Smooth muscle cell (in vitro differentiated cells): ENCODE measurements around the gene CNN2. TPM values are rescaled to one million over a fixed set of nuclear protein-coding genes. Genes with fewer than 3 reads are reported as not detected.

Source experiments
- DNase-seq: peaks from one replicate; lab custom pipeline; 2025; ENCODE audit not compliant: unreplicated experiment; lab: John Stamatoyannopoulos, UW
- H2AFZ ChIP-seq: fragments of 200-600 bp; sonication (generic); 2 replicates; pipeline ENCODE4 v1.6.0; 2016; ENCODE audit warnings: antibody characterized with exemption, low read depth, mild to moderate bottlenecking
- H3F3A ChIP-seq: fragments of 200-600 bp; sonication (generic); 2 replicates; pipeline ENCODE4 v1.6.0; 2017; ENCODE audit warnings: antibody characterized with exemption, low read depth
- H3K27ac ChIP-seq: fragments of 200-600 bp; sonication (generic); 2 replicates; pipeline ENCODE4 v1.5.1; 2016; ENCODE audit warnings: low read depth, mild to moderate bottlenecking
- H3K27me3 ChIP-seq: fragments of 200-600 bp; sonication (generic); 2 replicates; pipeline ENCODE4 v1.6.1; 2016; ENCODE audit warnings: low read depth, mild to moderate bottlenecking
- H3K36me3 ChIP-seq: fragments of 200-600 bp; sonication (generic); 2 replicates; pipeline ENCODE4 v1.5.1; 2016; ENCODE audit warnings: low read depth
- H3K4me1 ChIP-seq: fragments of 200-600 bp; sonication (generic); 2 replicates; pipeline ENCODE4 v1.5.1; 2016; ENCODE audit warnings: low read depth
- H3K4me2 ChIP-seq: fragments of 200-600 bp; sonication (generic); 2 replicates; pipeline ENCODE4 v1.6.0; 2016; ENCODE audit warnings: mild to moderate bottlenecking
- H3K4me3 ChIP-seq: fragments of 200-600 bp; sonication (generic); 2 replicates; pipeline ENCODE4 v1.5.1; 2016; ENCODE audit warnings: mild to moderate bottlenecking
- H3K79me2 ChIP-seq: fragments of 200-600 bp; sonication (generic); 2 replicates; pipeline ENCODE4 v1.6.0; 2016; ENCODE audit warnings: low read depth, mild to moderate bottlenecking
- H3K9ac ChIP-seq: fragments of 200-600 bp; sonication (generic); 2 replicates; pipeline ENCODE4 v1.6.0; 2016; ENCODE audit warnings: low read depth
- H3K9me3 ChIP-seq: fragments of 200-600 bp; sonication (generic); replicated peaks from 2 replicates; pipeline ENCODE4 v1.5.1; 2016; ENCODE audit warnings: low read depth
- H4K20me1 ChIP-seq: fragments of 200-600 bp; sonication (generic); 2 replicates; pipeline ENCODE4 v1.6.0; 2016; ENCODE audit warnings: low read depth
- CTCF ChIP-seq: fragments of 200-600 bp; sonication (generic); IDR thresholded peaks from 2 replicates; pipeline ENCODE4 v1.5.1; 2017; ENCODE audit warnings: borderline replicate concordance, mild to moderate bottlenecking, antibody characterized with exemption; ENCODE audit not compliant: insufficient read depth, poor library complexity, severe bottlenecking
- WGBS: methylation state at CpG from one replicate; pipeline ENCODE4 v1.1.7; 2016; ENCODE audit warnings: low lambda C conversion rate; 5-methylcytosine and 5-hydroxymethylcytosine counted together
- polyA plus RNA-seq: library from polyadenylated mRNA; unstranded; fragments of >200 nt; fragmentation: Nextera tagmentation; extraction: Ambion mirVana; gene quantifications from 2 replicates; pipeline ENCODE4 v1.2.1, GENCODE V29; 2016
- total RNA-seq: library from RNA; depleted of rRNA; stranded (reverse); fragments of >200 nt; gene quantifications from 2 replicates; pipeline ENCODE4 v1.2.3, GENCODE V29; 2014

CNN2 gene
- total and polyA plus RNA-seq, 2 experiments from 2014 or later, result 150 to 392 TPM

GRCh38 chr19:1070576-1070930, 44.1 kb downstream of the CNN2 start:
- no peak for TF ChIP-seq CTCF
- Histone ChIP-seq H3K27me3 (peaks cover 39% of the 10 kb centered on the region), H3K27ac (no peak overlapping the region), H3K9ac (no peak overlapping the region), H4K20me1 (peaks cover 10% of the 10 kb centered on the region), H3K79me2 (no peaks in the 10 kb centered on the region), H3K9me3 (no peaks in the 10 kb centered on the region), H3F3A (peaks cover under 1% of the 10 kb centered on the region), H3K4me3 (no peak overlapping the region), H3K4me2 (peak overlapping the region; percentile 61), H3K4me1 (peaks cover 6% of the 10 kb centered on the region), H3K36me3 (no peaks in the 10 kb centered on the region), H2AFZ (no peak overlapping the region)
- no peak for DNase-seq
- WGBS, result 27% methylated on average over 20 of the region's 21 CpGs

- H3F3A ChIP-seq, result no peaks in the 10 kb centered on the region
- 14% methylated on average over 60 of the region's 99 CpGs for WGBS
- H4K20me1 ChIP-seq, result peaks cover 10% of the 10 kb centered on the region
- no peak overlapping the region for H3K27ac ChIP-seq
- H3K36me3 ChIP-seq, result no peaks in the 10 kb centered on the region
- peaks cover 5% of the 10 kb centered on the region for H3K4me1 ChIP-seq
- H3K9ac ChIP-seq, result no peak overlapping the region
- TF ChIP-seq CTCF, result no peak
- no peak overlapping the region for H3K4me3 ChIP-seq
- peak overlapping the region; percentile 61 for H3K4me2 ChIP-seq
- H3K9me3 ChIP-seq, result no peaks in the 10 kb centered on the region
- no peak overlapping the region for H2AFZ ChIP-seq
- H3K27me3 ChIP-seq, result peaks cover 39% of the 10 kb centered on the region
- no peak for DNase-seq
- H3K79me2 ChIP-seq, result no peaks in the 10 kb centered on the region
These were observed 44.8 kb downstream of the CNN2 start for GRCh38 chr19:1070931-1071791.

- DNase-seq, result no peak
- Histone ChIP-seq H4K20me1 (peaks cover 10% of the 10 kb centered on the region), H3K4me3 (no peak overlapping the region), H3K27me3 (peaks cover 35% of the 10 kb centered on the region), H2AFZ (no peak overlapping the region), H3K4me1 (no peaks in the 10 kb centered on the region), H3K36me3 (no peaks in the 10 kb centered on the region), H3K27ac (no peak overlapping the region), H3K9ac (no peak overlapping the region), H3K4me2 (no peak overlapping the region), H3F3A (no peaks in the 10 kb centered on the region), H3K9me3 (no peaks in the 10 kb centered on the region), H3K79me2 (no peaks in the 10 kb centered on the region)
- 93% methylated on average over 11 of the region's 11 CpGs for WGBS
- no peak for TF ChIP-seq CTCF
These were observed 46.1 kb downstream of the CNN2 start for GRCh38 chr19:1072371-1073015.
